ENCODE results near the gene ZNF157.

DNA sequence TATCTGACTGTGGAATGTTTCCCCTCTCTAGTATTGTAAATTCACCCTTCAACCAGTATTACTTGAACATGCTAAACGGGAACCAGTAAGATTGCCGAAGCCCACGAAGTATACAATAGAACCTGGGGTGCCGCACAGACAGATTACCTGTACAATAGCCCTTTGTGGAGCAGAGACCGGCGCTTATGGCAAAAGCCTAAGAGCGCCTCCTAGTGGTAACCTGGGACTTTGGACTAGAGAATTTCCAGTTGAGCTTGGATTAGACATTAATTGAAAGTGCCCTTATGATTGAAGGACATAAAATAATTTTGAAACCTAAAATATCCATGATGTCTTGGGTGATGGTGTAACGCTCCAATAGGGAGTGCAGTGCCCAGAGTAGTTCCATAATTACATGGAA, 14.1 kb downstream of the ZNF157 start:
- TF ChIP-seq POLR2A (IDR thresholded peaks at IDR 0.05) = no peak
- TF ChIP-seq, protein P1, sequence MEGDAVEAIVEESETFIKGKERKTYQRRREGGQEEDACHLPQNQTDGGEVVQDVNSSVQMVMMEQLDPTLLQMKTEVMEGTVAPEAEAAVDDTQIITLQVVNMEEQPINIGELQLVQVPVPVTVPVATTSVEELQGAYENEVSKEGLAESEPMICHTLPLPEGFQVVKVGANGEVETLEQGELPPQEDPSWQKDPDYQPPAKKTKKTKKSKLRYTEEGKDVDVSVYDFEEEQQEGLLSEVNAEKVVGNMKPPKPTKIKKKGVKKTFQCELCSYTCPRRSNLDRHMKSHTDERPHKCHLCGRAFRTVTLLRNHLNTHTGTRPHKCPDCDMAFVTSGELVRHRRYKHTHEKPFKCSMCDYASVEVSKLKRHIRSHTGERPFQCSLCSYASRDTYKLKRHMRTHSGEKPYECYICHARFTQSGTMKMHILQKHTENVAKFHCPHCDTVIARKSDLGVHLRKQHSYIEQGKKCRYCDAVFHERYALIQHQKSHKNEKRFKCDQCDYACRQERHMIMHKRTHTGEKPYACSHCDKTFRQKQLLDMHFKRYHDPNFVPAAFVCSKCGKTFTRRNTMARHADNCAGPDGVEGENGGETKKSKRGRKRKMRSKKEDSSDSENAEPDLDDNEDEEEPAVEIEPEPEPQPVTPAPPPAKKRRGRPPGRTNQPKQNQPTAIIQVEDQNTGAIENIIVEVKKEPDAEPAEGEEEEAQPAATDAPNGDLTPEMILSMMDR (IDR thresholded peaks at IDR 0.05) = peak; percentile 64 to 78 (median 70)
